Smooth muscle cell (in vitro differentiated cells): ENCODE results near the gene PI4K2A. TPM values are rescaled to one million over a fixed set of nuclear protein-coding genes. Genes with fewer than 3 reads are reported as not detected.
A peak's percentile ranks its signal among the peaks of the same experiment; 100 is the strongest.
"Not testable (repeated sequence)": the region's sequence is repeated elsewhere in the genome, so short reads cannot be mapped to it uniquely, and the experiment has no call there.

Experiments
- DNase-seq: peaks from one replicate; lab custom pipeline; 2025; ENCODE audit not compliant: unreplicated experiment; lab: John Stamatoyannopoulos, UW
- H2AFZ ChIP-seq: fragments of 200-600 bp; sonication (generic); 2 replicates; pipeline ENCODE4 v1.6.0; 2016; ENCODE audit warnings: antibody characterized with exemption, low read depth, mild to moderate bottlenecking
- H3F3A ChIP-seq: fragments of 200-600 bp; sonication (generic); 2 replicates; pipeline ENCODE4 v1.6.0; 2017; ENCODE audit warnings: antibody characterized with exemption, low read depth
- H3K27ac ChIP-seq: fragments of 200-600 bp; sonication (generic); 2 replicates; pipeline ENCODE4 v1.5.1; 2016; ENCODE audit warnings: low read depth, mild to moderate bottlenecking
- H3K27me3 ChIP-seq: fragments of 200-600 bp; sonication (generic); 2 replicates; pipeline ENCODE4 v1.6.1; 2016; ENCODE audit warnings: low read depth, mild to moderate bottlenecking
- H3K36me3 ChIP-seq: fragments of 200-600 bp; sonication (generic); 2 replicates; pipeline ENCODE4 v1.5.1; 2016; ENCODE audit warnings: low read depth
- H3K4me1 ChIP-seq: fragments of 200-600 bp; sonication (generic); 2 replicates; pipeline ENCODE4 v1.5.1; 2016; ENCODE audit warnings: low read depth
- H3K4me2 ChIP-seq: fragments of 200-600 bp; sonication (generic); 2 replicates; pipeline ENCODE4 v1.6.0; 2016; ENCODE audit warnings: mild to moderate bottlenecking
- H3K4me3 ChIP-seq: fragments of 200-600 bp; sonication (generic); 2 replicates; pipeline ENCODE4 v1.5.1; 2016; ENCODE audit warnings: mild to moderate bottlenecking
- H3K79me2 ChIP-seq: fragments of 200-600 bp; sonication (generic); 2 replicates; pipeline ENCODE4 v1.6.0; 2016; ENCODE audit warnings: low read depth, mild to moderate bottlenecking
- H3K9ac ChIP-seq: fragments of 200-600 bp; sonication (generic); 2 replicates; pipeline ENCODE4 v1.6.0; 2016; ENCODE audit warnings: low read depth
- H3K9me3 ChIP-seq: fragments of 200-600 bp; sonication (generic); replicated peaks from 2 replicates; pipeline ENCODE4 v1.5.1; 2016; ENCODE audit warnings: low read depth
- H4K20me1 ChIP-seq: fragments of 200-600 bp; sonication (generic); 2 replicates; pipeline ENCODE4 v1.6.0; 2016; ENCODE audit warnings: low read depth
- CTCF ChIP-seq: fragments of 200-600 bp; sonication (generic); IDR thresholded peaks from 2 replicates; pipeline ENCODE4 v1.5.1; 2017; ENCODE audit warnings: borderline replicate concordance, mild to moderate bottlenecking, antibody characterized with exemption; ENCODE audit not compliant: insufficient read depth, poor library complexity, severe bottlenecking
- WGBS: methylation state at CpG from one replicate; pipeline ENCODE4 v1.1.7; 2016; ENCODE audit warnings: low lambda C conversion rate; 5-methylcytosine and 5-hydroxymethylcytosine counted together
- polyA plus RNA-seq: library from polyadenylated mRNA; unstranded; fragments of >200 nt; fragmentation: Nextera tagmentation; extraction: Ambion mirVana; gene quantifications from 2 replicates; pipeline ENCODE4 v1.2.1, GENCODE V29; 2016
- total RNA-seq: library from RNA; depleted of rRNA; stranded (reverse); fragments of >200 nt; gene quantifications from 2 replicates; pipeline ENCODE4 v1.2.3, GENCODE V29; 2014

Gene PI4K2A
- total and polyA plus RNA-seq, 2 experiments from 2014 or later, result 20.8 to 21.0 TPM

DNA sequence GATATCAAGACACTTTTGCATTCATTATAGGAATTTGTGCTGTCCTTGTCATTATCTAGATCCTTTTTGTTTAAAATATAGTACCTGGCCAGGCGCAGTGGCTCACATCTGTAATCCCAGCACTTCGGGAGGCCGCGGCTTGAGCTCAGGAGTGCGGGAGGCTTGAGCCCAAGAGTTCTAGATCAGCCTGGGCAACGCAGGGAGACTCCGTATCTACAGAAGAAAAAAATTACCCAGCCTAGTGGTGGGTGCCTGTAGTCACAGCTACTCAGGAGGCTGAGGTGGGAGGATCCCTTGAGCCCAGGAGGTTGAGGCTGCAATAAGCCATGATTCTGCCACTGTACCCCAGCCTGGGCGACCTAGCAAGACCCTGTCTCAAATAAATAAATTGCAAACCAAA is 6.5 kb upstream of the PI4K2A start:
- H4K20me1 ChIP-seq, result no peaks in the 10 kb centered on the region
- TF ChIP-seq CTCF, result peak; percentile 17
- peaks cover 12% of the 10 kb centered on the region for H3K79me2 ChIP-seq
- H2AFZ ChIP-seq, result peak overlapping the region; percentile 98
- H3K36me3 ChIP-seq, result no peaks in the 10 kb centered on the region
- peaks cover 5% of the 10 kb centered on the region for H3K4me1 ChIP-seq
- H3K27me3 ChIP-seq, result no peaks in the 10 kb centered on the region
- 82% methylated on average over 8 of the region's 8 CpGs for WGBS
- H3K9ac ChIP-seq, result peak overlapping the region; percentile 20
- peak overlapping the region; percentile 82 for H3K4me2 ChIP-seq
- DNase-seq, result no peak
- H3K4me3 ChIP-seq, result peak overlapping the region; percentile 67
- H3K9me3 ChIP-seq, result no peaks in the 10 kb centered on the region
- H3K27ac ChIP-seq, result peak overlapping the region; percentile 11
- H3F3A ChIP-seq, result no peaks in the 10 kb centered on the region

GRCh38 chr10:97635577-97635976 is 4.9 kb upstream of the PI4K2A start:
- Histone ChIP-seq H3K27me3 (no peaks in the 10 kb centered on the region), H3K36me3 (no peaks in the 10 kb centered on the region), H3K4me1 (peaks cover 5% of the 10 kb centered on the region), H3K4me2 (no peak overlapping the region), H2AFZ (no peak overlapping the region), H3K27ac (no peak overlapping the region), H3F3A (no peaks in the 10 kb centered on the region), H3K79me2 (peaks cover 7% of the 10 kb centered on the region), H3K9ac (no peak overlapping the region), H3K9me3 (no peaks in the 10 kb centered on the region), H3K4me3 (no peak overlapping the region), H4K20me1 (no peaks in the 10 kb centered on the region)
- DNase-seq, result no peak
- 86% methylated on average over 1 of the region's 1 CpG for WGBS
- TF ChIP-seq CTCF, result no peak

GRCh38 chr10:97639090-97639489 is 1.4 kb upstream of the PI4K2A start:
- not testable (repeated sequence) for H3K27ac ChIP-seq, H3K36me3 ChIP-seq, H2AFZ ChIP-seq, DNase-seq, H3K9me3 ChIP-seq, H3K27me3 ChIP-seq, H3K4me3 ChIP-seq, H3K4me2 ChIP-seq, H3K9ac ChIP-seq, H3F3A ChIP-seq
- Histone ChIP-seq H3K79me2 (peaks cover 32% of the 10 kb centered on the region), H3K4me1 (peaks cover 11% of the 10 kb centered on the region), H4K20me1 (peaks cover 19% of the 10 kb centered on the region)
- WGBS, result 94% methylated on average over 3 of the region's 3 CpGs

- peak overlapping the region; percentile 87 for H3K27ac ChIP-seq
- no peaks in the 10 kb centered on the region for H3K27me3 ChIP-seq
- H2AFZ ChIP-seq, result no peak overlapping the region
- H3K4me1 ChIP-seq, result peaks cover 11% of the 10 kb centered on the region
- no peaks in the 10 kb centered on the region for H3K36me3 ChIP-seq
- H4K20me1 ChIP-seq, result peaks cover 19% of the 10 kb centered on the region
- H3K9ac ChIP-seq, result peak overlapping the region; percentile 93
- H3K4me3 ChIP-seq, result peak overlapping the region; percentile 98
- DNase-seq, result peak; percentile 57
- peaks cover 49% of the 10 kb centered on the region for H3K79me2 ChIP-seq
- no peak for TF ChIP-seq CTCF
- peaks cover 3% of the 10 kb centered on the region for H3F3A ChIP-seq
- H3K9me3 ChIP-seq, result no peaks in the 10 kb centered on the region
- H3K4me2 ChIP-seq, result peak overlapping the region; percentile 99
- WGBS, result 2% methylated on average over 60 of the region's 67 CpGs
Observed at GRCh38 chr10:97640868-97641811, 669 bp downstream of the PI4K2A start.

DNA sequence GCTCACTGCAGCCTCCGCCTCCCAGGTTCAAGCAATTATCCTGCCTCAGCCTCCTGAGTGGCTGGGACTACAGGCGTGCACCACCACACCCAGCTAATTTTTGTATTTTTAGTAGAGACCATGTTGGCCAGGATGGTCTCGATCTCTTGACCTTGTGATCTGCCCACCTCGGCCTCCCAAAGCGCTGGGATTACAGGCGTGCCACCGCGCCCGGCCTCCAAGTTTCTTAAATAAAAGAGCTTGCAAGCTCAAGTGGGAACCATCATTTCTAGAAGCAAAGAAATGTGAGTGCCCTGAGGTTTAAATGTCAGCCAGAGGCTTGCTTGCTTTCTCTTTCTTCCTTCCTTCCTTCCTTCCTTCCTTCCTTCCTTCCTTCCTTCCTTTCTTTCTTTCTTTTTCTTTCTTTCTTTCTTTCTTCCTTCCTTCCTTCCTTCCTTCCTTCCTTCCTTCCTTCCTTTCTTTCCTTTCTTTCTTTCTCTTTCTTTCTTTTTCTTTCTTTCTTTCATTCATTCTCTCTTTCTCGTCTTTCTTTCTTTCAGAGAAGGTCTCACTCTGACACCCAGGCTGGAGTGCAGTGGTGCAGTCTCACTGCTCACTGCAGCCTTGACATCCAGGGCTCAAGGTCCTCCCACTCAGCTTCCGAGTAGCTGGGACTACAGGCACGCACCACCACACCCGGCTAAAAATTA is 2.1 kb downstream of the PI4K2A start:
- Histone ChIP-seq H3K4me2 (peak overlapping the region; percentile 99), H3K9ac (peak overlapping the region; percentile 93), H3K4me3 (peak overlapping the region; percentile 98), H3K79me2 (peaks cover 60% of the 10 kb centered on the region), H3K4me1 (peaks cover 18% of the 10 kb centered on the region), H4K20me1 (peaks cover 19% of the 10 kb centered on the region)
- not testable (repeated sequence) for H3K27me3 ChIP-seq, H3F3A ChIP-seq, H3K27ac ChIP-seq, H3K9me3 ChIP-seq, H2AFZ ChIP-seq, DNase-seq, H3K36me3 ChIP-seq
- 96% methylated on average over 13 of the region's 13 CpGs for WGBS
